HG02973 (cell line): ENCODE results near the gene P2RY8.
"Not testable (repeated sequence)": the region's sequence is repeated elsewhere in the genome, so short reads cannot be mapped to it uniquely, and the experiment has no call there.

Source experiments
- ATAC-seq: cut with Tn5 transposase; IDR thresholded peaks from one replicate; pipeline ENCODE4 v1.9.1; 2021; ENCODE audit warnings: moderate library complexity; ENCODE audit not compliant: unreplicated experiment

The P2RY8 gene

GRCh38 chrX:1447969-1448572 lies 88.9 kb downstream of the P2RY8 start:
- not testable (repeated sequence) for ATAC-seq

- ATAC-seq, result not testable (repeated sequence)
These were observed 89.7 kb downstream of the P2RY8 start for GRCh38 chrX:1446984-1447968.

GRCh38 chrX:1444561-1445500 lies 92.2 kb downstream of the P2RY8 start:
- ATAC-seq, result no peak

- no peak for ATAC-seq
These were observed 93.4 kb downstream of the P2RY8 start for GRCh38 chrX:1443496-1444075.

GRCh38 chrX:1442724-1443367 lies 94.1 kb downstream of the P2RY8 start:
- ATAC-seq, result no peak

- ATAC-seq, result no peak
These were observed 94.8 kb downstream of the P2RY8 start for GRCh38 chrX:1442016-1442665.

GRCh38 chrX:1440506-1440905 lies 96.5 kb downstream of the P2RY8 start:
- no peak for ATAC-seq

- ATAC-seq, result no peak
These were observed 101.6 kb downstream of the P2RY8 start for GRCh38 chrX:1435241-1435895.

- ATAC-seq, result no peak
These were observed 102.1 kb downstream of the P2RY8 start for GRCh38 chrX:1434871-1435240.

- ATAC-seq, result no peak
These were observed 103.2 kb downstream of the P2RY8 start for GRCh38 chrX:1433646-1434357.

GRCh38 chrX:1430451-1430850 lies 106.5 kb downstream of the P2RY8 start:
- ATAC-seq, result no peak

- ATAC-seq, result no peak
These were observed 109.2 kb downstream of the P2RY8 start for GRCh38 chrX:1427756-1428155.

- not testable (repeated sequence) for ATAC-seq
These were observed 110.7 kb downstream of the P2RY8 start for GRCh38 chrX:1426321-1426720.

GRCh38 chrX:1425381-1425780 lies 111.6 kb downstream of the P2RY8 start:
- ATAC-seq, result no peak

GRCh38 chrX:1424147-1424851 lies 112.7 kb downstream of the P2RY8 start:
- ATAC-seq, result no peak

- ATAC-seq, result no peak
These were observed 113.8 kb downstream of the P2RY8 start for GRCh38 chrX:1423215-1423614.

GRCh38 chrX:1422135-1422465 lies 114.9 kb downstream of the P2RY8 start:
- no peak for ATAC-seq
